Endothelial cell (in vitro differentiated cells): Measurements from ENCODE around the gene DISC1. TPM values are rescaled to one million over a fixed set of nuclear protein-coding genes. Genes with fewer than 3 reads are reported as not detected.
"Not testable (repeated sequence)": the region's sequence is repeated elsewhere in the genome, so short reads cannot be mapped to it uniquely, and the experiment has no call there.

Experiments used
- DNase-seq: peaks from one replicate; pipeline ENCODE4 v3.0.0; 2021; ENCODE audit warnings: low spot score
- H3K27ac Mint-ChIP-seq: one replicate; pipeline ENCODE4 v1.8.0; 2021; ENCODE audit warnings: mixed read lengths, inconsistent platforms; ENCODE audit not compliant: unreplicated experiment
- H3K27me3 Mint-ChIP-seq: one replicate; pipeline ENCODE4 v1.8.0; 2021; ENCODE audit warnings: mild to moderate bottlenecking, moderate library complexity, mixed read lengths, inconsistent platforms; ENCODE audit not compliant: unreplicated experiment
- H3K36me3 Mint-ChIP-seq: one replicate; pipeline ENCODE4 v1.8.0; 2021; ENCODE audit warnings: mild to moderate bottlenecking, low read depth, mixed read lengths, inconsistent platforms; ENCODE audit not compliant: unreplicated experiment
- H3K4me1 Mint-ChIP-seq: one replicate; pipeline ENCODE4 v1.8.0; 2021; ENCODE audit warnings: mild to moderate bottlenecking, mixed read lengths, inconsistent platforms; ENCODE audit not compliant: unreplicated experiment
- H3K4me3 Mint-ChIP-seq: one replicate; pipeline ENCODE4 v1.8.0; 2021; ENCODE audit warnings: mild to moderate bottlenecking, mixed read lengths, inconsistent platforms; ENCODE audit not compliant: unreplicated experiment
- H3K9me3 Mint-ChIP-seq: one replicate; pipeline ENCODE4 v1.8.0; 2021; ENCODE audit warnings: mixed read lengths, inconsistent platforms; ENCODE audit not compliant: unreplicated experiment
- CTCF ChIP-seq: fragments of 200-600 bp; sonication (generic); IDR thresholded peaks from one replicate; pipeline ENCODE4 v1.5.0; 2021; ENCODE audit warnings: antibody characterized with exemption; ENCODE audit not compliant: unreplicated experiment
- total RNA-seq: library from RNA; stranded (reverse); fragmentation: NEBNext Ultra II Directional; extraction: Animal tissue kit (Norgen Biotek cat#: 25700); gene quantifications from one replicate; pipeline ENCODE4 v1.2.1, GENCODE V29; 2021; ENCODE audit not compliant: unreplicated experiment

The DISC1 gene
- total RNA-seq, 1 donor from 2014 or later = 82.5 TPM

- no peak for TF ChIP-seq CTCF
- DNase-seq = no peak
- Mint-ChIP-seq H3K4me3 (no peak overlapping the region), H3K27me3 (peaks cover 1% of the 10 kb centered on the region), H3K27ac (no peak overlapping the region), H3K9me3 (no peaks in the 10 kb centered on the region), H3K4me1 (peaks cover 35% of the 10 kb centered on the region), H3K36me3 (peaks cover 43% of the 10 kb centered on the region)
Measured at GRCh38 chr1:231727171-231727570, 100.6 kb downstream of the DISC1 start.

DNA sequence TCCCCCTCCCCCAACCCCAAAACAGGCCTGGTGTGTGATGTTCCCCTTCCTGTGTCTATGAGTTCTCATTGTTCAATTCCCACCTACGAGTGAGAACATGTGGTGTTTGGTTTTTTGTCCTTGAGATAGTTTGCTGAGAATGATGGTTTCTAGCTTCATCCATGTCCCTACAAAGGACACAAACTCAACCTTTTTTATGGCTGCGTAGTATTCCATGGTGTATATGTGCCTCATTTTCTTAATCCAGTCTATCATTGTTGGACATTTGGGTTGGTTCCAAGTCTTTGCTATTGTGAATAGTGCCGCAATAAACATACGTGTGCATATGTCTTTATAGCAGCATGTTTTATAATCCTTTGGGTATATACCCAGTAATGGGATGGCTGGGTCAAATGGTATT lies 102.4 kb downstream of the DISC1 start:
- Mint-ChIP-seq H3K4me1 (peaks cover 19% of the 10 kb centered on the region), H3K36me3 (peaks cover 28% of the 10 kb centered on the region)
- not testable (repeated sequence) for DNase-seq, H3K4me3 Mint-ChIP-seq, H3K27me3 Mint-ChIP-seq, H3K27ac Mint-ChIP-seq, H3K9me3 Mint-ChIP-seq

GRCh38 chr1:231729544-231729943 lies 103.0 kb downstream of the DISC1 start:
- H3K4me1 Mint-ChIP-seq = peaks cover 13% of the 10 kb centered on the region
- H3K36me3 Mint-ChIP-seq = peaks cover 28% of the 10 kb centered on the region
- H3K9me3 Mint-ChIP-seq = no peaks in the 10 kb centered on the region
- DNase-seq = no peak
- no peak for TF ChIP-seq CTCF
- no peak overlapping the region for H3K4me3 Mint-ChIP-seq
- peaks cover under 1% of the 10 kb centered on the region for H3K27me3 Mint-ChIP-seq
- no peak overlapping the region for H3K27ac Mint-ChIP-seq

GRCh38 chr1:231731268-231731667 lies 104.7 kb downstream of the DISC1 start:
- no peak for DNase-seq
- H3K27me3 Mint-ChIP-seq = no peaks in the 10 kb centered on the region
- no peak overlapping the region for H3K27ac Mint-ChIP-seq
- no peaks in the 10 kb centered on the region for H3K9me3 Mint-ChIP-seq
- no peak for TF ChIP-seq CTCF
- H3K4me3 Mint-ChIP-seq = no peak overlapping the region
- H3K4me1 Mint-ChIP-seq = no peaks in the 10 kb centered on the region
- H3K36me3 Mint-ChIP-seq = peaks cover 17% of the 10 kb centered on the region

DNA sequence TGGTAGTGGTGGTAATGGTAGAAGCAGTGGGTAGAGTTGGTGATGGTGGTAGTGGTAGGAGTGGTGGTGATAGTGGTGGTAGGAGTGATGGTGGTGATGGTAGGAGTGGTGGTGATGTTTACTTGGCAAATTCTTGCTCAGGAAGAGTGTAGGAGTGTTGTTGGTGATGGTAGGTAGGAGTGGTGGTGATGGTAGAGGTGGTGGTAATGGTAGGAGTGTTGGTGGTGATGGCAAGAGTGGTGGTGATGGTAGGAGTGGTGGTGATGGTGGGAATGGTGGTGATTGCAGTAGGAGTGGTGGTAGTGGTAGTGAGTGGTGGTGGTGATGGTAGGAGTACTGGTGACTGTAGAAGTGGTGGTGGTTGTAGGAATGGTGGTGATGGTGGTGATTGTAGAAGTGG lies 106.5 kb downstream of the DISC1 start:
- Mint-ChIP-seq H3K4me3 (no peak overlapping the region), H3K4me1 (no peaks in the 10 kb centered on the region), H3K27me3 (no peaks in the 10 kb centered on the region), H3K27ac (no peak overlapping the region), H3K36me3 (peaks cover 10% of the 10 kb centered on the region), H3K9me3 (no peaks in the 10 kb centered on the region)
- no peak for TF ChIP-seq CTCF
- DNase-seq = no peak

- Mint-ChIP-seq H3K27ac (no peak overlapping the region), H3K27me3 (no peaks in the 10 kb centered on the region)
Measured at GRCh38 chr1:231733672-231734071, 107.1 kb downstream of the DISC1 start.

More at GRCh38 chr1:231733672-231734071, 107.1 kb downstream of the DISC1 start:
- no peak for DNase-seq
- Mint-ChIP-seq H3K4me3 (no peak overlapping the region), H3K4me1 (no peaks in the 10 kb centered on the region), H3K9me3 (no peaks in the 10 kb centered on the region), H3K36me3 (peaks cover 14% of the 10 kb centered on the region)
- no peak for TF ChIP-seq CTCF
